Thyroid gland (tissue), 4 donors: Measurements from ENCODE around the gene BCAS3. TPM values are rescaled to one million over a fixed set of nuclear protein-coding genes. Genes with fewer than 3 reads are reported as not detected.
A peak's percentile ranks its signal among the peaks of the same experiment; 100 is the strongest.

Experiments used
- DNase-seq, 2 donors: peaks; one replicate each; pipeline ENCODE4 v3.0.0-alpha.2; 2019
- H3K27ac ChIP-seq, 3 donors: fragments of 200-600 bp; sonication (generic); 1 replicate in 2 of 3; 2 replicates in 1 of 3; pipeline ENCODE4 v1.5.1; 2016 to 2019; ENCODE audit warnings: mild to moderate bottlenecking in 1 of 3, moderate library complexity in 1 of 3
- H3K27me3 ChIP-seq: fragments of 200-600 bp; sonication (generic); one replicate; pipeline ENCODE4 v1.5.1; 2019
- H3K36me3 ChIP-seq, 2 donors: fragments of 200-600 bp; sonication (generic); one replicate each; pipeline ENCODE4 v1.5.1; 2016 to 2019
- H3K4me1 ChIP-seq, 2 donors: fragments of 200-600 bp; sonication (generic); one replicate each; pipeline ENCODE4 v1.5.1; 2017 to 2019
- H3K4me3 ChIP-seq, 3 donors: fragments of 200-600 bp; sonication (generic); replicated peaks in 1 of 3; 1 replicate in 2 of 3; 2 replicates in 1 of 3; pipeline ENCODE4 v1.5.1; 2016; ENCODE audit warnings: mild to moderate bottlenecking in 1 of 3
- H3K9me3 ChIP-seq: fragments of 200-600 bp; sonication (generic); one replicate; pipeline ENCODE4 v1.5.1; 2017
- CTCF ChIP-seq, 6 experiments: fragments of 200-600 bp in 3 of 6; fragments of 450-650 bp in 3 of 6; sonication (generic) in 3 of 6; IDR thresholded peaks; one replicate each; pipeline ENCODE4 v1.5.1; 2016 to 2019; ENCODE audit warnings: antibody characterized with exemption in 6 of 6, mild to moderate bottlenecking in 2 of 6, inconsistent platforms in 1 of 6, moderate library complexity in 1 of 6
- POLR2A ChIP-seq, 2 donors: fragments of 450-650 bp; IDR thresholded peaks; one replicate each; pipeline ENCODE4 v1.6.1; 2017; ENCODE audit warnings: antibody characterized with exemption in 2 of 2, mild to moderate bottlenecking in 2 of 2, moderate library complexity in 1 of 2
- WGBS, 2 donors: methylation state at CpG; one replicate each; pipeline ENCODE4 v1.1.5; 2017; 5-methylcytosine and 5-hydroxymethylcytosine counted together
- intact Hi-C: fragments of 100-400 bp; cut with DNase I; formaldehyde crosslinking; loops from one replicate; pipeline ENCODE4 v1.15.1; 2023
- total RNA-seq, 4 donors: library from RNA; depleted of rRNA; stranded (reverse); fragments of >200 nt; gene quantifications; one replicate each; pipeline ENCODE4 v1.2.3, GENCODE V29; 2016

BCAS3 gene
- total RNA-seq, 4 donors from 2014 or later = 41.8 to 78.7 (median 51.6) TPM

- Histone ChIP-seq H3K27ac (peak overlapping the region in 1 of 3 donors; percentile 43), H3K4me1 (peaks cover 0 to 4% of the 10 kb centered on the region in 2 donors), H3K9me3 (no peaks in the 10 kb centered on the region), H3K27me3 (no peaks in the 10 kb centered on the region), H3K4me3 (no peak overlapping the region), H3K36me3 (no peaks in the 10 kb centered on the region)
- intact Hi-C loops = no loop called here
- WGBS, 2 donors = 45 to 64% methylated on average over 3 of the region's 3 CpGs
- no peak for DNase-seq
- TF ChIP-seq CTCF (IDR thresholded peaks at IDR 0.05) = no peak
- TF ChIP-seq POLR2A (IDR thresholded peaks at IDR 0.05) = no peak
Observed at GRCh38 chr17:60744355-60744966, 66.8 kb downstream of the BCAS3 start.

GRCh38 chr17:60745544-60745943 is 67.9 kb downstream of the BCAS3 start:
- WGBS, 2 donors = 80 to 85% methylated on average over 2 of the region's 2 CpGs
- no peaks in the 10 kb centered on the region for H3K9me3 ChIP-seq

GRCh38 chr17:60747069-60747808 is 69.6 kb downstream of the BCAS3 start:
- TF ChIP-seq CTCF (IDR thresholded peaks at IDR 0.05) = no peak
- no peak for TF ChIP-seq POLR2A (IDR thresholded peaks at IDR 0.05)
- H3K4me1 ChIP-seq = peaks cover 0 to 4% of the 10 kb centered on the region in 2 donors
- 71 to 78% methylated on average over 5 of the region's 5 CpGs for WGBS, 2 donors

More at GRCh38 chr17:60745544-60745943, 67.9 kb downstream of the BCAS3 start:
- H3K27me3 ChIP-seq = no peaks in the 10 kb centered on the region
- H3K27ac ChIP-seq = no peak overlapping the region
- H3K4me1 ChIP-seq = peaks cover 0 to 4% of the 10 kb centered on the region in 2 donors
- intact Hi-C loops = no loop called here
- TF ChIP-seq POLR2A (IDR thresholded peaks at IDR 0.05) (no peak), CTCF (IDR thresholded peaks at IDR 0.05) (no peak)
- H3K4me3 ChIP-seq = no peak overlapping the region
- no peak for DNase-seq
- no peaks in the 10 kb centered on the region for H3K36me3 ChIP-seq

GRCh38 chr17:60748204-60748603 is 70.6 kb downstream of the BCAS3 start:
- Histone ChIP-seq H3K9me3 (no peaks in the 10 kb centered on the region), H3K4me1 (peaks cover 0 to 4% of the 10 kb centered on the region in 2 donors), H3K27me3 (no peaks in the 10 kb centered on the region), H3K4me3 (no peak overlapping the region), H3K36me3 (no peaks in the 10 kb centered on the region), H3K27ac (no peak overlapping the region)
- DNase-seq = no peak
- 84 to 85% methylated on average over 2 of the region's 2 CpGs for WGBS, 2 donors
- TF ChIP-seq CTCF (IDR thresholded peaks at IDR 0.05) (no peak), POLR2A (IDR thresholded peaks at IDR 0.05) (no peak)
- intact Hi-C loops = no loop called here

More at GRCh38 chr17:60747069-60747808, 69.6 kb downstream of the BCAS3 start:
- Histone ChIP-seq H3K36me3 (no peaks in the 10 kb centered on the region), H3K27me3 (no peaks in the 10 kb centered on the region), H3K4me3 (no peak overlapping the region), H3K27ac (no peak overlapping the region), H3K9me3 (no peaks in the 10 kb centered on the region)
- no peak for DNase-seq
- intact Hi-C loops = no loop called here

- TF ChIP-seq POLR2A (IDR thresholded peaks at IDR 0.05) (no peak), CTCF (IDR thresholded peaks at IDR 0.05) (no peak)
- WGBS, 2 donors = 91% methylated on average over 4 of the region's 4 CpGs
Observed at GRCh38 chr17:60749050-60749449, 71.4 kb downstream of the BCAS3 start.

More at GRCh38 chr17:60749050-60749449, 71.4 kb downstream of the BCAS3 start:
- Histone ChIP-seq H3K4me1 (no peaks in the 10 kb centered on the region), H3K36me3 (no peaks in the 10 kb centered on the region), H3K9me3 (no peaks in the 10 kb centered on the region), H3K27ac (no peak overlapping the region), H3K27me3 (no peaks in the 10 kb centered on the region), H3K4me3 (no peak overlapping the region)
- intact Hi-C loops = no loop called here
- DNase-seq = no peak
